K562 (cell line): ENCODE results near the gene OSGIN1. TPM values are rescaled to one million over a fixed set of nuclear protein-coding genes. Genes with fewer than 3 reads are reported as not detected.

Experiments
- BCLAF1 ChIP-seq, 2 experiments: fragments of 450-650 bp in 1 of 2; IDR thresholded peaks; 2 replicates each; pipeline ENCODE4 v1.6.1; 2011 to 2017; ENCODE audit warnings: low read depth in 2 of 2, antibody characterized with exemption in 1 of 2, borderline replicate concordance in 1 of 2, low read length in 1 of 2, mild to moderate bottlenecking in 1 of 2, mixed read lengths in 1 of 2; ENCODE audit not compliant: control insufficient read depth in 1 of 2
- CREM ChIP-seq: IDR thresholded peaks from 2 replicates; pipeline ENCODE4 v1.6.1; 2014; ENCODE audit warnings: antibody characterized with exemption, low read depth
- CTCF ChIP-seq, 3 experiments: IDR thresholded peaks in 2 of 3; conservative IDR thresholded peaks in 1 of 3; 2 replicates each; pipeline ENCODE4 v1.5.1; 2011 to 2012; ENCODE audit warnings: low read length in 3 of 3, mild to moderate bottlenecking in 3 of 3, control low read depth in 2 of 3, improper control_type of control experiment in 1 of 3, inconsistent platforms in 1 of 3, low read depth in 1 of 3, mixed read lengths in 1 of 3, moderate library complexity in 1 of 3; ENCODE audit not compliant: insufficient read depth in 2 of 3
- FOXP4 ChIP-seq: sonication (generic); formaldehyde crosslinking; IDR thresholded peaks from 2 replicates; pipeline ENCODE4 v1.8.0; 2022; ENCODE audit warnings: mild to moderate bottlenecking, missing genetic modification reagents, borderline replicate concordance
- FUS ChIP-seq: fragments of 200-400 bp; formaldehyde crosslinking; optimal IDR thresholded peaks from 2 replicates; pipeline ENCODE3; 2017; ENCODE audit warnings: low read depth, low read length
- GATAD2A ChIP-seq: fragments of 450-650 bp; IDR thresholded peaks from 2 replicates; pipeline ENCODE4 v1.6.1; 2017
- MAZ ChIP-seq, 2 experiments: fragments of 450-650 bp in 1 of 2; sonication (generic) in 1 of 2; formaldehyde crosslinking; IDR thresholded peaks in 1 of 2; conservative IDR thresholded peaks in 1 of 2; 2 replicates each; pipeline versions ENCODE4 v1.4.0 to v1.5.0; 2020; ENCODE audit warnings: mild to moderate bottlenecking in 1 of 2, missing genetic modification reagents in 1 of 2
- MCM3 ChIP-seq: fragments of 450-650 bp; IDR thresholded peaks from 2 replicates; pipeline ENCODE4 v1.6.1; 2016
- PHB ChIP-seq: fragments of 250-450 bp; sonication (Bioruptor Pico); IDR thresholded peaks from 2 replicates; pipeline ENCODE4 v1.5.0; 2021
- SAFB ChIP-seq: fragments of 200-400 bp; formaldehyde crosslinking; IDR thresholded peaks from 2 replicates; pipeline ENCODE4 v1.6.1; 2017; ENCODE audit warnings: low read depth, low read length, borderline replicate concordance
- SMARCA5 ChIP-seq: fragments of 450-650 bp; IDR thresholded peaks from 2 replicates; pipeline ENCODE4 v1.6.1; 2016
- TAF7 ChIP-seq: fragments of 450-650 bp; IDR thresholded peaks from 2 replicates; pipeline ENCODE4 v1.6.1; 2016; ENCODE audit warnings: missing genetic modification characterization, missing compliant biosample characterization
- ZBED1 ChIP-seq: IDR thresholded peaks from 2 replicates; pipeline ENCODE4 v1.6.1; 2014
- ZBTB11 ChIP-seq, 3 experiments: fragments of 200-800 bp in 1 of 3; fragments of 250-450 bp in 1 of 3; fragments of 450-650 bp in 1 of 3; sonication (Bioruptor Pico) in 1 of 3; sonication (Bioruptor generic) in 1 of 3; formaldehyde crosslinking in 1 of 3; IDR thresholded peaks; 2 replicates each; pipeline versions ENCODE4 v1.6.1 to v1.8.0; 2016 to 2022; ENCODE audit warnings: mild to moderate bottlenecking in 2 of 3, missing genetic modification characterization in 2 of 3, missing compliant biosample characterization in 1 of 3, moderate library complexity in 1 of 3
- ZC3H11A ChIP-seq: IDR thresholded peaks from 2 replicates; pipeline ENCODE4 v1.6.1; 2012; ENCODE audit warnings: low read depth, low read length, improper control_type of control experiment
- ZEB2 ChIP-seq: fragments of 450-650 bp; IDR thresholded peaks from 2 replicates; pipeline ENCODE4 v1.6.1; 2016
- polyA plus RNA-seq, 8 experiments: library from polyadenylated mRNA; depleted of rRNA in 4 of 8; stranded (reverse) in 5 of 8; unstranded in 3 of 8; fragments of >200 nt; fragmentation: Nextera tagmentation in 2 of 8; fragmentation: Illumina TruSeq in 1 of 8; extraction: Ambion mirVana in 2 of 8; extraction: Trizol in 1 of 8; gene quantifications; 2 replicates each; pipeline versions ENCODE4 v1.2.1 to v1.2.3, GENCODE V29; 2011 to 2014; ENCODE audit warnings: inconsistent platforms in 1 of 8, missing spikeins in 1 of 8
- total RNA-seq, 7 experiments: library from RNA; depleted of rRNA in 6 of 7; stranded (reverse); fragments of >200 nt in 6 of 7; fragmentation: Illumina TruSeq in 2 of 7; extraction: Trizol in 2 of 7; gene quantifications; 2 replicates each; pipeline versions ENCODE4 v1.2.1 to v1.2.3, GENCODE V29; 2011 to 2021; ENCODE audit warnings: low replicate concordance in 1 of 7

OSGIN1 gene
- total and polyA plus RNA-seq, 9 of the 15 experiments (the other 6 are each of a cell fraction or from before 2014, with no cell fraction given), result 0.03 to 3.6 (median 1.6) TPM

GRCh38 chr16:83967838-83968305 is 14.8 kb downstream of the OSGIN1 start, which contains the start of gene NECAB2 (continued):
- TF ChIP-seq ZBED1 (no peak), MAZ (CRISPR knock-in tag; conservative IDR thresholded peaks at IDR 0.05 in 1 of 2, IDR thresholded peaks at IDR 0.05 in 1 of 2) (peak; percentile 63 to 85), ZC3H11A (no peak), GATAD2A (0 out of 2 replicates have a peak, but pooled peaks have one; percentile 48), BCLAF1 (IDR thresholded peaks at IDR 0.05; ENCODE audit: borderline replicate concordance in 1 of 2, control insufficient read depth in 1 of 2, low read depth in 2 of 2, low read length in 1 of 2) (0 out of 4 replicates have a peak, but pooled peaks of 1 of the 2 experiments have one; percentile 43), ZBTB11 (CRISPR knock-in tag; IDR thresholded peaks at IDR 0.05) (no peak), PHB (CRISPR knock-in tag) (0 out of 2 replicates have a peak, but pooled peaks have one; percentile 53), ZEB2 (peak; percentile 72), FOXP4 (CRISPR knock-in tag) (no peak), CTCF (IDR thresholded peaks at IDR 0.05 in 2 of 3, conservative IDR thresholded peaks at IDR 0.05 in 1 of 3; ENCODE audit: insufficient read depth in 2 of 3, low read depth in 1 of 3, low read length in 3 of 3) (peak; percentile 57 to 94 (median 82)), FUS (no peak), TAF7 (tag) (no peak), SAFB (peak; percentile 97), MCM3 (0 out of 2 replicates have a peak, but pooled peaks have one; percentile 53), CREM (0 out of 2 replicates have a peak, but pooled peaks have one; percentile 15), SMARCA5 (peak; percentile 59; the same call in 1 of the 2 replicates)
